Lung (tissue), 16 donors: ENCODE results near the gene ZC3H18. TPM values are rescaled to one million over a fixed set of nuclear protein-coding genes. Genes with fewer than 3 reads are reported as not detected.
A peak's percentile ranks its signal among the peaks of the same experiment; 100 is the strongest.

Experiments
- ATAC-seq: fragments of 200-7000 bp; cut with Tn5 transposase; one replicate; pipeline ENCODE4 v1.9.1; 2020; ENCODE audit warnings: moderate number of reproducible peaks; ENCODE audit not compliant: insufficient read depth, low FRiP score
- DNase-seq, 3 donors: peaks; one replicate each; pipeline ENCODE4 v3.0.0-alpha.2; 2013 to 2017
- H3K27ac ChIP-seq, 2 donors: one replicate each; pipeline ENCODE4 v1.5.1; 2013; ENCODE audit warnings: mild to moderate bottlenecking in 2 of 2, moderate library complexity in 2 of 2, control low read depth in 1 of 2, inconsistent platforms in 1 of 2, low read depth in 1 of 2, low read length in 1 of 2
- H3K27me3 ChIP-seq, 3 donors: one replicate each; pipeline ENCODE4 v1.5.1; 2013; ENCODE audit warnings: low read length in 2 of 3; ENCODE audit not compliant: control insufficient read depth in 3 of 3, insufficient read depth in 3 of 3
- H3K36me3 ChIP-seq, 4 donors: one replicate each; pipeline ENCODE4 v1.5.1; 2013; ENCODE audit warnings: low read length in 4 of 4, mild to moderate bottlenecking in 1 of 4, moderate library complexity in 1 of 4; ENCODE audit not compliant: control insufficient read depth in 4 of 4, insufficient read depth in 4 of 4
- H3K4me1 ChIP-seq, 5 donors: one replicate each; pipeline ENCODE4 v1.5.1; 2013; ENCODE audit warnings: low read length in 5 of 5, mild to moderate bottlenecking in 2 of 5, moderate library complexity in 1 of 5; ENCODE audit not compliant: control insufficient read depth in 5 of 5, insufficient read depth in 5 of 5
- H3K4me3 ChIP-seq: one replicate; pipeline ENCODE4 v1.5.1; 2013; ENCODE audit warnings: mild to moderate bottlenecking, control low read depth, moderate library complexity
- H3K9ac ChIP-seq, 2 donors: one replicate each; pipeline ENCODE4 v1.5.1; 2013; ENCODE audit warnings: low read length in 2 of 2, control low read depth in 1 of 2; ENCODE audit not compliant: insufficient read depth in 1 of 2
- H3K9me3 ChIP-seq, 4 donors: one replicate each; pipeline ENCODE4 v1.5.1; 2013; ENCODE audit warnings: low read length in 3 of 4, mild to moderate bottlenecking in 1 of 4, moderate library complexity in 1 of 4; ENCODE audit not compliant: control insufficient read depth in 4 of 4, insufficient read depth in 3 of 4
- WGBS, 2 donors: extraction: QIAGEN DNeasy Blood & Tissue Kit; methylation state at CpG; one replicate each; pipeline ENCODE4 v1.1.7; 2013; 5-methylcytosine and 5-hydroxymethylcytosine counted together
- long read RNA-seq, 5 donors: transcript quantifications; one replicate each; lab custom pipeline, GENCODE V29; 2026
- polyA plus RNA-seq, 2 donors: library from polyadenylated mRNA; stranded (reverse); fragments of 200-250 nt; gene quantifications; one replicate each; pipeline ENCODE4 v1.2.1, GENCODE V29; 2013
- total RNA-seq, 2 donors: library from RNA; depleted of rRNA in 1 of 2; stranded (reverse); fragments of >200 nt in 1 of 2; gene quantifications; one replicate each; pipeline ENCODE4 v1.2.1, GENCODE V29; 2014 to 2021
- TF ChIP-seq, protein P1 (sequence below): IDR thresholded peaks from 2 replicates; pipeline ENCODE4 v1.5.1; 2012; ENCODE audit warnings: mild to moderate bottlenecking; ENCODE audit errors: control extremely low read depth, extremely low read depth
- donor health status: control.
- donor health status: control.
- donor health status: Bipolar disorder and iron deficiency.
- donor health status: healthy.
- donor health status: DM: yes; HTN: yes; CAD: no.

The ZC3H18 gene
- total RNA-seq, result 10 to 100 TPM; 21.2 to 44.0 TPM
- 10 to 100 TPM; 25.3 to 31.9 TPM for polyA plus RNA-seq
- long read RNA-seq, donor 1, partial matches to known transcripts, result 59 of 231 reads
- long read RNA-seq, donor 1, other reads (novel, unspliced or antisense), result 168 of 231 reads
- long read RNA-seq, donor 2, partial matches to known transcripts, result 0 of 1 reads
- long read RNA-seq, donor 2, other reads (novel, unspliced or antisense), result 0 of 1 reads
- long read RNA-seq, donor 3, partial matches to known transcripts, result 5 of 7 reads
- long read RNA-seq, donor 3, other reads (novel, unspliced or antisense), result 0 of 7 reads
- long read RNA-seq, donor 4, partial matches to known transcripts, result 5 of 8 reads
- long read RNA-seq, donor 4, other reads (novel, unspliced or antisense), result 0 of 8 reads
- long read RNA-seq, donor 5, partial matches to known transcripts, result 33 of 41 reads
- long read RNA-seq, donor 5, other reads (novel, unspliced or antisense), result 0 of 41 reads

DNA sequence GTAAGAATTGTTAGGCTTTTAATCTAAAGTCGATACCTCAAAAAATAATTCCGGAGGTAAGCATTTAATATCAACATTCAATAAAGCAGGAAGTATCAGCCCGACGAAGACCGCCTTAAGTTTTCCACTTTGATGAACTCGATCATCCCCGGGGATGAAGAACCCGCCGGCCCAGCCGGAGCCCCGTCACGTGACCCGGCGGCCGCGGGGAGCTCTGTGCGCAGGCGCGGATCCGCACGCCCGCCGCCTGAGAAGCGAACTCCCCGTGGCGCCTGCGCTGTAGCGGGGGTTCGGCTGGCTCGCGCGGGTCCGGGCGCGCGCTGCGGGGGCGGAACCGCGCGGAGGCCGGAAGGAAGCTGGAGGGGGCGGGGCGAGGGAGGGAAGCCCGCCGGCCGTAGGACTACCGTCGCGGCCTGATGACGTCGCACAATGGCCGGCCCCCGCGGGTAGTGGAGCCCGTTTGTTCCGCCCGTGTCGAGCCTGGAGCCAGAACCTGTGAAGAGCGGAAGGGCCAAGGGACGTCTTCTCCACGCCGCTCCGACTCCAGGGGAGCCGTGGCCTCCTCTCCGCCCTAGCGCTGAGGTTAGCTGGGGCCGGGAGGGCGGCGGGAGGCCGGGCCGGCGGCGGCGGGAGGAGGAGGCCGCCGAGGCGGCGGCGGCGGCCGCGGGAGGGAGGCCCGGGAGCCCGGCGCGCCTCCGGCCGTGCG is at the start of gene ZC3H18:
Gene ZC3H18 (plus strand): TSS at position 419 of the 706 bp plus-strand sequence. CDS start 6,721 bp downstream, outside the sequence.
- TF ChIP-seq, protein P1, sequence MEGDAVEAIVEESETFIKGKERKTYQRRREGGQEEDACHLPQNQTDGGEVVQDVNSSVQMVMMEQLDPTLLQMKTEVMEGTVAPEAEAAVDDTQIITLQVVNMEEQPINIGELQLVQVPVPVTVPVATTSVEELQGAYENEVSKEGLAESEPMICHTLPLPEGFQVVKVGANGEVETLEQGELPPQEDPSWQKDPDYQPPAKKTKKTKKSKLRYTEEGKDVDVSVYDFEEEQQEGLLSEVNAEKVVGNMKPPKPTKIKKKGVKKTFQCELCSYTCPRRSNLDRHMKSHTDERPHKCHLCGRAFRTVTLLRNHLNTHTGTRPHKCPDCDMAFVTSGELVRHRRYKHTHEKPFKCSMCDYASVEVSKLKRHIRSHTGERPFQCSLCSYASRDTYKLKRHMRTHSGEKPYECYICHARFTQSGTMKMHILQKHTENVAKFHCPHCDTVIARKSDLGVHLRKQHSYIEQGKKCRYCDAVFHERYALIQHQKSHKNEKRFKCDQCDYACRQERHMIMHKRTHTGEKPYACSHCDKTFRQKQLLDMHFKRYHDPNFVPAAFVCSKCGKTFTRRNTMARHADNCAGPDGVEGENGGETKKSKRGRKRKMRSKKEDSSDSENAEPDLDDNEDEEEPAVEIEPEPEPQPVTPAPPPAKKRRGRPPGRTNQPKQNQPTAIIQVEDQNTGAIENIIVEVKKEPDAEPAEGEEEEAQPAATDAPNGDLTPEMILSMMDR, result no peak
- Histone ChIP-seq H3K9ac (peak within 1 kb of the TSS; percentile 55 to 63), H3K36me3 (peaks cover 0 to 5% (median 2%) of the 10 kb centered on the region in 4 donors), H3K27ac (peak within 1 kb of the TSS; percentile 68 to 92), H3K4me3 (peak within 1 kb of the TSS; percentile 92), H3K27me3 (no peaks in the 10 kb centered on the region), H3K9me3 (no peaks in the 10 kb centered on the region), H3K4me1 (peaks cover 6 to 14% (median 10%) of the 10 kb centered on the region in 5 donors)
- ATAC-seq (peak; percentile 97), DNase-seq (peak; percentile 97 to 99 (median 98))
- 0% methylated on average over 73 to 90 of the region's 90 CpGs for WGBS, 2 donors

DNA sequence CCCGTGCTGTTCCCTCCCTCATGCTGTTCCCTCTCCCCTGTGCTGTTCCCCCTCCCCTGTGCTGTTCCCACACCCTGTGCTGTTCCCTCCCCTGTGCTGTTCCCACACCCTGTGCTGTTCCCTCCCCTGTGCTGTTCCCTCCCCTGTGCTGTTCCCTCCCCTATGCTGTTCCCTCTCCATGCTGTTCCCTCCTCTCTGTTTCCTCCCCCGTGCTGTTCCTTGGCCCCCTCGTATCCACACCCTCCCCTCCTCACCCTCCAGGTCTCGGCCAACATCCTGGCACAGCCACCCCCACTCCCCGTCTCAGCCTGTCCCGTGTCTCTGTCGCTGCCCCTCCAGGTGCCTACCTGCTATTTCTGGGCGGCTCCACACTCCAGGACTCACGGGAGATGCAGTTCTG is 48.5 kb upstream of the ZC3H18 start:
- H3K9ac ChIP-seq, result no peak overlapping the region
- H3K27ac ChIP-seq, result no peak overlapping the region
- 68 to 87% methylated on average over 9 of the region's 9 CpGs for WGBS, 2 donors
- ATAC-seq (no peak), DNase-seq (no peak)
- no peak overlapping the region for H3K4me3 ChIP-seq
- TF ChIP-seq, protein P1, result no peak
- peaks cover 0 to 26% (median 3%) of the 10 kb centered on the region in 5 donors for H3K4me1 ChIP-seq
- no peaks in the 10 kb centered on the region for H3K27me3 ChIP-seq
- H3K9me3 ChIP-seq, result peaks cover 0 to 3% (median 0%) of the 10 kb centered on the region in 4 donors
- no peaks in the 10 kb centered on the region for H3K36me3 ChIP-seq

DNA sequence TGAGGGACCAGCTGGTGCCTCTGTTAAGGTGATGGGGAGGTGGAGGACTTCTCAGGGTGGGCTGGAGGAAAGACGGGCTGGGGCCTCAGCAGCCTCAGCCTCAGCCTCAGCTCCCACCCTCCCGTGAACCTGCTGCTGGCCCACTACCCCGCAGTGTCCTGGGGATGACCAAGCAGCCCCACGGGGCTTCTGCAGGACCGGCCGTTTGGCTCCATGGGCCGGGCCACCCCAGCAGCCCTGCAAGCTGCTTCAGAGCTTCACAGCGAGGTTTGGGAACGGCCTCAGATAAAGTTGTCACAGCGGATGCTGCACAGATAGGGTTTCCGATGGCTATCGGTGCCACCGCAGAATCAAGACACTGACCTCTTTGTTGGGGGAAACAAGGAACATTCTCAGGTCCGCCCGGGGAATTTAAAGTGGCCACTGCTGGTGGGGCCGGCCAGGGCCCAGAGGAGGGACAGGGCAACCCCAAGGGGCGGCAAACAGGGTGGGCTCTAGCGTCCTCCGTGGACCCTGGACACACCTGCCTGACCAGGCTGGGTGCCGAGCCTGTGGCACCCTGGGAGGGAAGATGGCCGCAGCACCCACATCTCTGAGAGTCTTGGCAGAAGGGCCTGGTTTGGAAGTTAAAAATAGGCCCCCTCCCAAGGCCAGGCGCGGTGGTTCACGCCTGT is 47.8 kb upstream of the ZC3H18 start:
- Histone ChIP-seq H3K4me3 (no peak overlapping the region), H3K9me3 (peaks cover 0 to 3% (median 0%) of the 10 kb centered on the region in 4 donors), H3K9ac (no peak overlapping the region), H3K27ac (no peak overlapping the region), H3K4me1 (peaks cover 0 to 23% (median 7%) of the 10 kb centered on the region in 5 donors), H3K36me3 (no peaks in the 10 kb centered on the region), H3K27me3 (no peaks in the 10 kb centered on the region)
- 70 to 81% methylated on average over 24 of the region's 24 CpGs for WGBS, 2 donors
- ATAC-seq (no peak), DNase-seq (no peak)
- TF ChIP-seq, protein P1, result no peak
